Lower lobe of right lung (tissue), 2 donors: ENCODE results near the gene POLR1E. TPM values are rescaled to one million over a fixed set of nuclear protein-coding genes. Genes with fewer than 3 reads are reported as not detected.

Experiments used
- ATAC-seq, 2 donors: fragments of 200-7000 bp; cut with Tn5 transposase; one replicate each; pipeline ENCODE4 v1.9.1; 2020 to 2022; ENCODE audit warnings: mild to moderate bottlenecking in 2 of 2, moderate library complexity in 2 of 2
- DNase-seq: peaks from one replicate; pipeline ENCODE4 v3.0.0-alpha.2; 2020
- H3K27ac ChIP-seq: fragments of 200-600 bp; one replicate; pipeline ENCODE4 v1.8.0; 2022
- H3K27me3 ChIP-seq: fragments of 200-600 bp; one replicate; pipeline ENCODE4 v1.8.0; 2022; ENCODE audit warnings: low read depth
- H3K36me3 ChIP-seq: fragments of 200-600 bp; one replicate; pipeline ENCODE4 v1.8.0; 2022; ENCODE audit warnings: mild to moderate bottlenecking
- H3K4me1 ChIP-seq: fragments of 200-600 bp; one replicate; pipeline ENCODE4 v1.8.0; 2022
- H3K4me3 ChIP-seq: fragments of 200-600 bp; one replicate; pipeline ENCODE4 v1.8.0; 2022; ENCODE audit warnings: mild to moderate bottlenecking
- H3K9me3 ChIP-seq: fragments of 200-600 bp; one replicate; pipeline ENCODE4 v1.8.0; 2022
- CTCF ChIP-seq: fragments of 200-600 bp; IDR thresholded peaks from one replicate; pipeline ENCODE4 v1.8.0; 2022; ENCODE audit warnings: antibody characterized with exemption, mild to moderate bottlenecking
- intact Hi-C: fragments of 100-400 bp; cut with DNase I; formaldehyde crosslinking; loops from one replicate; pipeline ENCODE4 v1.11.0; 2022
- total RNA-seq: library from RNA; stranded (reverse); fragmentation: NEBNext Ultra II Directional; extraction: Animal tissue kit (Norgen Biotek cat#: 25700); gene quantifications from one replicate; pipeline ENCODE4 v1.2.1, GENCODE V29; 2021
- donor health status: DM: no; HTN: yes; CAD: no; lungs with severe emphysema.

Gene POLR1E
- total RNA-seq, 1 donor from 2014 or later: 17.3 TPM

DNA sequence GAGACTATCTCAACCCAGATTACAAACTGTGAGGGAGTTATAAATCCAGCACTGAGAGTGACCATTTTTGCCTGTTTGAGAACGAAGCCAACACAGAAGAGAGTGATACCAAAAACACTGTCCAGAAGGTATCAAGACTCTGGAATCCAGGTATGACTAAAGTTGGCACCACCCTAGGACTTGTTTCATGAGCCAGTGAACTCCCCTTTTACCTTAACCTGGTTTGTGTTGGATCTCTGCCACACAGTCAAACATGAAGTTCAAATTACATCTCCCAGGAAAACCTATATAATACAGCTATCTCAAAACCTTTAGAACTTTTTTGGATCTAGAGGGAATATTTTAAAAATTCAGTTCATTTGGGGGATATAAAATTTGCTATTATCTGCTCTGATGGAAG lies 31.9 kb upstream of the POLR1E start:
- peaks cover 9% of the 10 kb centered on the region for H3K4me1 ChIP-seq
- no peak overlapping the region for H3K4me3 ChIP-seq
- H3K9me3 ChIP-seq: no peaks in the 10 kb centered on the region
- intact Hi-C loops: no loop called here
- peaks cover 22% of the 10 kb centered on the region for H3K36me3 ChIP-seq
- DNase-seq: no peak
- H3K27ac ChIP-seq: no peak overlapping the region
- no peak for ATAC-seq
- TF ChIP-seq CTCF: no peak
- H3K27me3 ChIP-seq: no peaks in the 10 kb centered on the region

DNA sequence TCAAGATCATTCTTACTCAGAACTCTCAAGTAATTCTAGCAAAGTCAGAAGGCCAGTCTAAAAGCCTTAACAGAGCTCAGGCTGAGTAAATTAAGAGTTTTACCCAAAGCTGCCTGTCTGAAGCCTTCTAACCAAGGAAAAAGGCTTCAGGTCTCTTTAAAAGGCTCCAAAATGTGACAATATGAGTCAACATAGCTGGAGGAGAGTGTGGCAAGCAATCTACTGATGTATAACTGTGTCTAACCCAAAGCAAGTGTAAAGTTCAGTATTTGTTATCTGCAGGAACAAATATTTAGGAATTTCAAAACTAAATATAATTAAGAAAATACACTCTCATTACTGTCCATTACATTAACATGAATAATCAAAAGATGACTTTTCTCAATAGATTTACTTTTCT lies 31.5 kb upstream of the POLR1E start:
- Histone ChIP-seq H3K4me1 (peaks cover 9% of the 10 kb centered on the region), H3K27ac (no peak overlapping the region), H3K9me3 (no peaks in the 10 kb centered on the region), H3K27me3 (no peaks in the 10 kb centered on the region), H3K36me3 (peaks cover 18% of the 10 kb centered on the region), H3K4me3 (no peak overlapping the region)
- DNase-seq (no peak), ATAC-seq (no peak)
- intact Hi-C loops: no loop called here
- TF ChIP-seq CTCF: no peak

DNA sequence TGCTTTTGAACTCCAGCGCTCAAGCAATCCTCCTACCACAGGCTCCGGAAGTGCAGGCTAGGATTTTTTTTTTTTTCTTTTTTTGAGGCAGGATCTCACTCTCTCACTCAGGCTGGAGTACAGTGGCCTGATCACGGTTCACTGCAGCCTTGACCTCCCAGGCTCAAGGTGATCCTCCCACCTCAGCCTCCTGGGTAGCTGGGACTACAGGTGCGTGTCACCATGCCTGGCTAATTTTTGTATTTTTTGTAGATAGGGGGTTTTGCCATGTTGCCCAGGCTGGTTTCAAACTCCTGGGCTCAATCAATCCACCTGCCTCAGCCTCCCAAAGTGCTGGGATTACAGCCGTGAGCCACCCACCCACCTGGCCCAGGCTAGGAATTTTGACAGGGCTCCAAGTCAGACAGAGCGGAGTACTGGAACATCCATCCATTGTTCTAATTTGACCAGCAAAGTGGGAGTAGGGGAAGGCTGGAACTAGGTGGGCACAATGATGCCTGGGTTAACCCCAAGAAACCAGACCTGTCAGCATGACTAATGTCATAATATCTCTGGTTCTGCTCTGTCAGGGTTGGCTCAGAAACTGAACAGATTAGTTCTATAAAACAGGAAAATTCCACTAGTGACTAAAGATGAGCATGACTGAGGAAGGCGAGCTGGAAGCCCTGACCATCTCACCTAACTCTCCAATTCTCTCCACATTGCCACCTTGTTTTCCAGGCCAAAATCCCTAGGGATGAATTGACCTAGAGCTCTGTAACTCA lies 29.7 kb upstream of the POLR1E start:
- no peaks in the 10 kb centered on the region for H3K9me3 ChIP-seq
- no peak for TF ChIP-seq CTCF
- intact Hi-C loops: no loop called here
- H3K27ac ChIP-seq: no peak overlapping the region
- H3K36me3 ChIP-seq: peaks cover 4% of the 10 kb centered on the region
- H3K4me1 ChIP-seq: peaks cover 9% of the 10 kb centered on the region
- no peaks in the 10 kb centered on the region for H3K27me3 ChIP-seq
- no peak overlapping the region for H3K4me3 ChIP-seq
- DNase-seq: no peak
- no peak for ATAC-seq

GRCh38 chr9:37456817-37457216 lies 28.9 kb upstream of the POLR1E start:
- Histone ChIP-seq H3K27me3 (no peaks in the 10 kb centered on the region), H3K4me3 (no peak overlapping the region), H3K36me3 (no peaks in the 10 kb centered on the region), H3K4me1 (peaks cover 13% of the 10 kb centered on the region), H3K27ac (no peak overlapping the region), H3K9me3 (no peaks in the 10 kb centered on the region)
- intact Hi-C loops: no loop called here
- no peak for TF ChIP-seq CTCF
- no peak for DNase-seq
- no peak for ATAC-seq

DNA sequence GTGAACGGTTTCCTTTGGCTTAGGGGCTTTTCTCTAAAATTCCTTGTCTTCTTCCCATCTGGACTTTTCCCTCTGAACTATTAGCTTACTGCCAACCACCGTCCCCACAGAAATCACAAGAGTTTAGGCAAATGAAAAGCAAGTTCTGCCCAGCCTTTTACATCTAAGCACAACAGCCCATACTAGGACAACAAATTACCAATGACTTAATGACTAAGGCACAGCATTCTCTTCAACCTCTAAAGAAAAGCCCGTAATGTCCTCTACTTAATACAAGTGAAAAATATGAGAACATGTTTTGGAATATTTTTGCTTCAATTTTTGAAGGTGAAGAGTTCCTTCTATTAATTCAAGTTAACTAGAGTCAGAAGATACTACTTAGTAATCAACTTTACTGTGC lies 21.7 kb upstream of the POLR1E start:
- Histone ChIP-seq H3K36me3 (no peaks in the 10 kb centered on the region), H3K27ac (peak overlapping the region; percentile 99), H3K4me3 (peak overlapping the region; percentile 89), H3K27me3 (no peaks in the 10 kb centered on the region), H3K4me1 (peaks cover 35% of the 10 kb centered on the region), H3K9me3 (no peaks in the 10 kb centered on the region)
- intact Hi-C loops: no loop called here
- ATAC-seq (no peak), DNase-seq (no peak)
- TF ChIP-seq CTCF: no peak
